Measurements from ENCODE around the gene ADCY7. TPM values are rescaled to one million over a fixed set of nuclear protein-coding genes. Genes with fewer than 3 reads are reported as not detected.

ADCY7 gene
- total RNA-seq, 1 experiment from 2014 or later: 34.2 TPM

DNA sequence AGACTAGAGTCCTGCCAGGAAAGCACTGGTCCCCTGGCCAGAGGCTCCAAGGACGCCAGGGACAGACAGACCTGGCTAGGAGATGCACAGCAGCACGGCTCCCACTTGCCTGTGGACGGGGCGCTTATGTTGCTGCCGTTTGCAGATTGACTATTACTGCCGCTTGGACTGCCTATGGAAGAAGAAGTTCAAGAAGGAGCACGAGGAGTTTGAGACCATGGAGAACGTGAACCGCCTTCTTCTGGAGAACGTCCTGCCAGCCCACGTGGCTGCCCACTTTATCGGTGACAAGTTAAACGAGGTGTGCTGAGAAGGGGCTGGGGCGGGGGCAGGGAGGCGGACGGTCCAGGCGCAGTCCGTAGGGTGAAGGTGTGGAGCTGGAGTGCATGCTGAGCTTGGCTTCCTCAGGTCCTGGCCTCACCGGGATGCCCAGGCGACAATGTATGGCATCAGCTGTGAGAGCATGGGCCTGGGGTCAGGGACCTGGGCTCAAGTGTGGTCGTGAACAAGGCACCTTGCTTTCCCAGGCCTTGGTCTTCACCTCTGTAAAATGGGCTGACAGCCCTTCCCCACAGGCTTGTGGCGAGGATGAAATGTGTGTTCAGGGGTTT, 45.6 kb downstream of the ADCY7 start (continued):
- TF ChIP-seq, protein P1, sequence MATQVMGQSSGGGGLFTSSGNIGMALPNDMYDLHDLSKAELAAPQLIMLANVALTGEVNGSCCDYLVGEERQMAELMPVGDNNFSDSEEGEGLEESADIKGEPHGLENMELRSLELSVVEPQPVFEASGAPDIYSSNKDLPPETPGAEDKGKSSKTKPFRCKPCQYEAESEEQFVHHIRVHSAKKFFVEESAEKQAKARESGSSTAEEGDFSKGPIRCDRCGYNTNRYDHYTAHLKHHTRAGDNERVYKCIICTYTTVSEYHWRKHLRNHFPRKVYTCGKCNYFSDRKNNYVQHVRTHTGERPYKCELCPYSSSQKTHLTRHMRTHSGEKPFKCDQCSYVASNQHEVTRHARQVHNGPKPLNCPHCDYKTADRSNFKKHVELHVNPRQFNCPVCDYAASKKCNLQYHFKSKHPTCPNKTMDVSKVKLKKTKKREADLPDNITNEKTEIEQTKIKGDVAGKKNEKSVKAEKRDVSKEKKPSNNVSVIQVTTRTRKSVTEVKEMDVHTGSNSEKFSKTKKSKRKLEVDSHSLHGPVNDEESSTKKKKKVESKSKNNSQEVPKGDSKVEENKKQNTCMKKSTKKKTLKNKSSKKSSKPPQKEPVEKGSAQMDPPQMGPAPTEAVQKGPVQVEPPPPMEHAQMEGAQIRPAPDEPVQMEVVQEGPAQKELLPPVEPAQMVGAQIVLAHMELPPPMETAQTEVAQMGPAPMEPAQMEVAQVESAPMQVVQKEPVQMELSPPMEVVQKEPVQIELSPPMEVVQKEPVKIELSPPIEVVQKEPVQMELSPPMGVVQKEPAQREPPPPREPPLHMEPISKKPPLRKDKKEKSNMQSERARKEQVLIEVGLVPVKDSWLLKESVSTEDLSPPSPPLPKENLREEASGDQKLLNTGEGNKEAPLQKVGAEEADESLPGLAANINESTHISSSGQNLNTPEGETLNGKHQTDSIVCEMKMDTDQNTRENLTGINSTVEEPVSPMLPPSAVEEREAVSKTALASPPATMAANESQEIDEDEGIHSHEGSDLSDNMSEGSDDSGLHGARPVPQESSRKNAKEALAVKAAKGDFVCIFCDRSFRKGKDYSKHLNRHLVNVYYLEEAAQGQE (IDR thresholded peaks at IDR 0.05; ENCODE audit: low read depth): no peak
- TF ChIP-seq FOSL1 (IDR thresholded peaks at IDR 0.05; ENCODE audit: low read depth) (no peak), POLR2A (IDR thresholded peaks at IDR 0.05; ENCODE audit: borderline replicate concordance, extremely low read depth, insufficient read depth, insufficient read length) (no peak), TCF7L2 (IDR thresholded peaks at IDR 0.05; ENCODE audit: borderline replicate concordance, extremely low read depth, insufficient read depth, insufficient read length) (no peak), SP1 (IDR thresholded peaks at IDR 0.05; ENCODE audit: low read depth) (no peak)

DNA sequence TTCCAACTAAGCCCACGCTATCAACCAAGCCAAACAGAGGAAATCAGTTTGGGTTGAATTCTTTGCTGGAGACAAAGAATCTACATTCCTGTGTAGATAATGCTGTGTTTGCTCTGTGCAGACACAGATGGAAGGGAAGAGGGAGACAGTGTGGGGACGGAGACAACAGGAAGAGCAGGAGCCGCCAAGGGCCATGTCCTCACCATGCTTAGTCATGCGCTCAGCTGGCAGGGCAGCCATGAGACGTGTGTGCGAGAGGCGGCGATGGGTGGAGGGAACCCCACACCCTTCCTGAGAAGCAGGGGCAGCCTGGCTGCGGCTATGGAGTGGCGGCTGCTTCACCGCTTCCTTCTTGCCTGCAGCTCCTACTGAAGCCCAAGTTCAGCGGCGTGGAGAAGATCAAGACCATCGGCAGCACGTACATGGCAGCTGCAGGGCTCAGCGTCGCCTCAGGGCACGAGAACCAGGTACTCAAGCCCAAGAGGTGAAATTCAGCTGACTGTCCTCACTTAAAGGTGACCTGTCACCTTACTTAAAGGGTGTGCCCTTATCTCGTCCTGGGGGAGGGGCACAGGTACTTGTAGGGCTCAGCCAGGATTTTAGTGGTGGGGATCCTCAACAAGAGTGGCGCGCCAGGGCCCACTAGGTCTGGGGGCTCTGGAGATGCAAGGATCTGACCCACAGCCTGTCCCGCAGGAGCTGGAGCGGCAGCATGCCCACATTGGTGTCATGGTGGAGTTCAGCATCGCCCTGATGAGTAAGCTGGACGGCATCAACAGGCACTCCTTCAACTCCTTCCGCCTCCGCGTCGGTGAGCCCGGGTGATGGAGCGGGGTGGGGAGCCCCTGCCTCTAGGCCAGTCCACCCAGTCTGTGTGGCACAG, 47.5 kb downstream of the ADCY7 start:
- H3K9me2 ChIP-seq (ENCODE audit: insufficient read depth): no peaks in the 10 kb centered on the region
- peaks cover 24 to 46% of the 10 kb centered on the region in 2 experiments for H3K36me3 ChIP-seq (ENCODE audit: control insufficient read depth in 1 of 2, insufficient read depth in 2 of 2, low read length in 2 of 2)
- CTCF ChIA-PET: no interaction called here
- no TSS peak for BruUV-seq (replicated peaks)
- H3K4me1 ChIP-seq (ENCODE audit: control insufficient read depth in 1 of 2, insufficient read depth in 2 of 2, low read length in 2 of 2): no peaks in the 10 kb centered on the region; a peak in 1 of 4 replicates
- H3K4me3 ChIP-seq (replicated peaks in 1 of 2; ENCODE audit: low read depth in 1 of 2, low read length in 2 of 2): no peak overlapping the region
- no peak for ATAC-seq
- no peak overlapping the region for H3K4me2 ChIP-seq (ENCODE audit: low read length)
- no peak overlapping the region for H3K27ac ChIP-seq (ENCODE audit: low read depth, low read length)
- no peak overlapping the region for H3K9ac ChIP-seq (ENCODE audit: low read length)
- H3K9me3 ChIP-seq (ENCODE audit: control insufficient read depth in 1 of 2, insufficient read depth in 1 of 2, low read depth in 1 of 2, low read length in 2 of 2): no peaks in the 10 kb centered on the region
- POLR2A ChIA-PET: no interaction called here
- no peak overlapping the region for H2AFZ ChIP-seq (ENCODE audit: low read depth, low read length, poor library complexity, severe bottlenecking)
- DNase-seq (ENCODE audit: low read depth, low spot score): no peak
- H3K79me2 ChIP-seq (ENCODE audit: insufficient read depth, low read length): no peaks in the 10 kb centered on the region
- RAD21 ChIA-PET (ENCODE audit: low non-redundant PET in 1 of 2, low total read pairs in 2 of 2, uncharacterized antibody in 2 of 2, unreplicated experiment in 2 of 2): no interaction called here
- no peaks in the 10 kb centered on the region for H4K20me1 ChIP-seq (ENCODE audit: insufficient read depth)
- intact Hi-C loops (cut with micrococcal nuclease): no loop called here
- H3K27me3 ChIP-seq (ENCODE audit: insufficient read depth, low read length): no peaks in the 10 kb centered on the region
- no peak for TF ChIP-seq EZH2phosphoT487 (IDR thresholded peaks at IDR 0.05; ENCODE audit: borderline replicate concordance)
- TF ChIP-seq CBX3 (IDR thresholded peaks at IDR 0.05; ENCODE audit: low read depth): no peak
- TF ChIP-seq, protein P2, sequence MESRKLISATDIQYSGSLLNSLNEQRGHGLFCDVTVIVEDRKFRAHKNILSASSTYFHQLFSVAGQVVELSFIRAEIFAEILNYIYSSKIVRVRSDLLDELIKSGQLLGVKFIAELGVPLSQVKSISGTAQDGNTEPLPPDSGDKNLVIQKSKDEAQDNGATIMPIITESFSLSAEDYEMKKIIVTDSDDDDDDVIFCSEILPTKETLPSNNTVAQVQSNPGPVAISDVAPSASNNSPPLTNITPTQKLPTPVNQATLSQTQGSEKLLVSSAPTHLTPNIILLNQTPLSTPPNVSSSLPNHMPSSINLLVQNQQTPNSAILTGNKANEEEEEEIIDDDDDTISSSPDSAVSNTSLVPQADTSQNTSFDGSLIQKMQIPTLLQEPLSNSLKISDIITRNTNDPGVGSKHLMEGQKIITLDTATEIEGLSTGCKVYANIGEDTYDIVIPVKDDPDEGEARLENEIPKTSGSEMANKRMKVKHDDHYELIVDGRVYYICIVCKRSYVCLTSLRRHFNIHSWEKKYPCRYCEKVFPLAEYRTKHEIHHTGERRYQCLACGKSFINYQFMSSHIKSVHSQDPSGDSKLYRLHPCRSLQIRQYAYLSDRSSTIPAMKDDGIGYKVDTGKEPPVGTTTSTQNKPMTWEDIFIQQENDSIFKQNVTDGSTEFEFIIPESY (IDR thresholded peaks at IDR 0.05; ENCODE audit: extremely low read depth, insufficient replicate concordance, low read length): no peak
- TF ChIP-seq POLR2AphosphoS5 (IDR thresholded peaks at IDR 0.05; ENCODE audit: low read depth, low read length): no peak
- TF ChIP-seq, protein P3, sequence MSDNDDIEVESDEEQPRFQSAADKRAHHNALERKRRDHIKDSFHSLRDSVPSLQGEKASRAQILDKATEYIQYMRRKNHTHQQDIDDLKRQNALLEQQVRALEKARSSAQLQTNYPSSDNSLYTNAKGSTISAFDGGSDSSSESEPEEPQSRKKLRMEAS (IDR thresholded peaks at IDR 0.05): no peak
- no peak for TF ChIP-seq EGR1 (IDR thresholded peaks at IDR 0.05; ENCODE audit: low read depth)
- no peak for TF ChIP-seq SRF (IDR thresholded peaks at IDR 0.05; ENCODE audit: low read depth)
- no peak for TF ChIP-seq ZNF274 (IDR thresholded peaks at IDR 0.05; ENCODE audit: low read depth, low read length)
- no peak for TF ChIP-seq JUND (IDR thresholded peaks at IDR 0.05)
- TF ChIP-seq SIN3A (IDR thresholded peaks at IDR 0.05; ENCODE audit: low read depth): no peak
- no peak for TF ChIP-seq TCF7L2 (IDR thresholded peaks at IDR 0.05; ENCODE audit: borderline replicate concordance, extremely low read depth, insufficient read depth, insufficient read length)
- TF ChIP-seq, protein P4, sequence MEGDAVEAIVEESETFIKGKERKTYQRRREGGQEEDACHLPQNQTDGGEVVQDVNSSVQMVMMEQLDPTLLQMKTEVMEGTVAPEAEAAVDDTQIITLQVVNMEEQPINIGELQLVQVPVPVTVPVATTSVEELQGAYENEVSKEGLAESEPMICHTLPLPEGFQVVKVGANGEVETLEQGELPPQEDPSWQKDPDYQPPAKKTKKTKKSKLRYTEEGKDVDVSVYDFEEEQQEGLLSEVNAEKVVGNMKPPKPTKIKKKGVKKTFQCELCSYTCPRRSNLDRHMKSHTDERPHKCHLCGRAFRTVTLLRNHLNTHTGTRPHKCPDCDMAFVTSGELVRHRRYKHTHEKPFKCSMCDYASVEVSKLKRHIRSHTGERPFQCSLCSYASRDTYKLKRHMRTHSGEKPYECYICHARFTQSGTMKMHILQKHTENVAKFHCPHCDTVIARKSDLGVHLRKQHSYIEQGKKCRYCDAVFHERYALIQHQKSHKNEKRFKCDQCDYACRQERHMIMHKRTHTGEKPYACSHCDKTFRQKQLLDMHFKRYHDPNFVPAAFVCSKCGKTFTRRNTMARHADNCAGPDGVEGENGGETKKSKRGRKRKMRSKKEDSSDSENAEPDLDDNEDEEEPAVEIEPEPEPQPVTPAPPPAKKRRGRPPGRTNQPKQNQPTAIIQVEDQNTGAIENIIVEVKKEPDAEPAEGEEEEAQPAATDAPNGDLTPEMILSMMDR (IDR thresholded peaks at IDR 0.05 in 2 of 3, conservative IDR thresholded peaks at IDR 0.05 in 1 of 3; ENCODE audit: borderline replicate concordance in 1 of 3, insufficient read depth in 1 of 3, low read depth in 2 of 3, low read length in 2 of 3): no peak
